ENCODE measurements around the gene SRCAP.

Gene SRCAP

GRCh38 chr16:30698816-30699614 lies at the start of gene SRCAP:
TSS of gene SRCAP (plus strand) at chr16:30699171. CDS start at chr16:30700825, 1,654 bp downstream.
- peak within 1 kb of the TSS; percentile 70 for H2AFZ ChIP-seq (ENCODE audit: low read length)
- H3K9ac ChIP-seq (ENCODE audit: low read length): peak within 1 kb of the TSS; percentile 100
- H3K4me1 ChIP-seq (ENCODE audit: low read length): peaks cover 14% of the 10 kb centered on the region
- peak within 1 kb of the TSS; percentile 97 for H3K4me3 ChIP-seq (ENCODE audit: low read length)
- no peaks in the 10 kb centered on the region for H3K9me3 ChIP-seq (replicated peaks; ENCODE audit: insufficient read depth, low read length)
- peak within 1 kb of the TSS; percentile 92 for H3K4me2 ChIP-seq (ENCODE audit: low read depth, low read length)
- peaks cover 46% of the 10 kb centered on the region for H3K79me2 ChIP-seq (ENCODE audit: low read length)
- TF ChIP-seq, protein P1, sequence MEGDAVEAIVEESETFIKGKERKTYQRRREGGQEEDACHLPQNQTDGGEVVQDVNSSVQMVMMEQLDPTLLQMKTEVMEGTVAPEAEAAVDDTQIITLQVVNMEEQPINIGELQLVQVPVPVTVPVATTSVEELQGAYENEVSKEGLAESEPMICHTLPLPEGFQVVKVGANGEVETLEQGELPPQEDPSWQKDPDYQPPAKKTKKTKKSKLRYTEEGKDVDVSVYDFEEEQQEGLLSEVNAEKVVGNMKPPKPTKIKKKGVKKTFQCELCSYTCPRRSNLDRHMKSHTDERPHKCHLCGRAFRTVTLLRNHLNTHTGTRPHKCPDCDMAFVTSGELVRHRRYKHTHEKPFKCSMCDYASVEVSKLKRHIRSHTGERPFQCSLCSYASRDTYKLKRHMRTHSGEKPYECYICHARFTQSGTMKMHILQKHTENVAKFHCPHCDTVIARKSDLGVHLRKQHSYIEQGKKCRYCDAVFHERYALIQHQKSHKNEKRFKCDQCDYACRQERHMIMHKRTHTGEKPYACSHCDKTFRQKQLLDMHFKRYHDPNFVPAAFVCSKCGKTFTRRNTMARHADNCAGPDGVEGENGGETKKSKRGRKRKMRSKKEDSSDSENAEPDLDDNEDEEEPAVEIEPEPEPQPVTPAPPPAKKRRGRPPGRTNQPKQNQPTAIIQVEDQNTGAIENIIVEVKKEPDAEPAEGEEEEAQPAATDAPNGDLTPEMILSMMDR (IDR thresholded peaks at IDR 0.05; ENCODE audit: low read length): no peak
- no peak for TF ChIP-seq EZH2 (optimal IDR thresholded peaks at IDR 0.05; ENCODE audit: low read depth, low read length)
- TF ChIP-seq EZH2phosphoT487 (IDR thresholded peaks at IDR 0.05; ENCODE audit: low read length): no peak
- H3K27me3 ChIP-seq (replicated peaks; ENCODE audit: insufficient read depth, low read length): no peaks in the 10 kb centered on the region
- no peaks in the 10 kb centered on the region for H3K9me2 ChIP-seq (replicated peaks; ENCODE audit: insufficient read depth, low read length)
- H3K36me3 ChIP-seq (replicated peaks; ENCODE audit: insufficient read depth, low read length): peaks cover 17% of the 10 kb centered on the region
- peak; percentile 83 for DNase-seq
- peaks cover 11% of the 10 kb centered on the region; the same call in 1 of the 2 replicates for H3F3A ChIP-seq (ENCODE audit: insufficient read depth, low read length)
- H3K27ac ChIP-seq (ENCODE audit: low read length): peak within 1 kb of the TSS; percentile 99
- H4K20me1 ChIP-seq (ENCODE audit: insufficient read depth, low read length): peaks cover 10% of the 10 kb centered on the region

DNA sequence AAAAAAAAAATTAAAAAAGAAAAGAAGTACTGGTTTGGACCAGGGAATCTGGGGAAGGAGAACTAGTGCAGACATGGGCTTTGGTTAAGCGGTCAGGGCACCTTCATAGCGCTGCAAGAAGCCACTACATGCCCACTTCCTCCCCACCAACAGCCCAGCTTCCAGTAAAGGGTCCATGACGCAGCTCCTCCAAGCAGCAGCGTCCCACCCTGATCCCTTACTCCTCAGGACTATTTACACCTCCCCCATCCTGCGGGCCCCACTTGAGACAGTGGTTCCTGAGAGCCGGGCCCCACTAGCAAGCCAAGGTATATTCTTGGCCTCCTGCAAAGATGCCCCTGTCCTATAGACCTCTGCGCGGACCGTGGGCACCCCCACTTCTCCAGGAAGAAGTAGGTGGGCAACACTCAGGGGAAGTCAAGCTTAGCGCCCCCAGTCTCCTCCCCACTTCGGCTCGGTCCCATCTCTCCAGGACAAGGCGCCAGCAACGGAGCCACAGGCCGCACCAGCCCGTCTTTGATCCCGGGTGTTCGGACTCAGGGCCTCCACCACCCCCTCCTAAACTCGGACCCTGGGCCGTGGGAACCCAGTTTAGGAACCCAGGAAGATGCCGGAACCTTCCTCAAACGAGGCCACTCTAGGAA lies 49.1 kb upstream of the SRCAP start:
- H3K79me2 ChIP-seq (ENCODE audit: low read length): peaks cover 20% of the 10 kb centered on the region
- no peak for DNase-seq
- H3F3A ChIP-seq (ENCODE audit: insufficient read depth, low read length): 0 out of 2 replicates have a peak, but pooled peaks cover 9% of the 10 kb centered on the region
- H3K9me2 ChIP-seq (replicated peaks; ENCODE audit: insufficient read depth, low read length): no peaks in the 10 kb centered on the region
- H3K4me2 ChIP-seq (ENCODE audit: low read depth, low read length): peak overlapping the region; percentile 75
- no peak overlapping the region for H3K9ac ChIP-seq (ENCODE audit: low read length)
- peaks cover 7% of the 10 kb centered on the region; the same call in 1 of the 2 replicates for H3K4me1 ChIP-seq (ENCODE audit: low read length)
- no peak for TF ChIP-seq EZH2phosphoT487 (IDR thresholded peaks at IDR 0.05; ENCODE audit: low read length)
- TF ChIP-seq, protein P1 (IDR thresholded peaks at IDR 0.05; ENCODE audit: low read length): no peak
- TF ChIP-seq EZH2 (optimal IDR thresholded peaks at IDR 0.05; ENCODE audit: low read depth, low read length): no peak
- H2AFZ ChIP-seq (ENCODE audit: low read length): peak overlapping the region; percentile 97
- H3K27me3 ChIP-seq (replicated peaks; ENCODE audit: insufficient read depth, low read length): no peaks in the 10 kb centered on the region
- no peaks in the 10 kb centered on the region for H4K20me1 ChIP-seq (ENCODE audit: insufficient read depth, low read length)
- H3K9me3 ChIP-seq (replicated peaks; ENCODE audit: insufficient read depth, low read length): no peaks in the 10 kb centered on the region
- H3K27ac ChIP-seq (ENCODE audit: low read length): peak overlapping the region; percentile 74; the same call in 1 of the 2 replicates
- peak overlapping the region; percentile 68 for H3K4me3 ChIP-seq (ENCODE audit: low read length)
- no peaks in the 10 kb centered on the region for H3K36me3 ChIP-seq (replicated peaks; ENCODE audit: insufficient read depth, low read length)

- peak within 1 kb of the TSS; percentile 97 for H2AFZ ChIP-seq (ENCODE audit: low read length)
- no peaks in the 10 kb centered on the region for H4K20me1 ChIP-seq (ENCODE audit: insufficient read depth, low read length)
- H3K9ac ChIP-seq (ENCODE audit: low read length): peak within 1 kb of the TSS; percentile 84
- peak; percentile 99 for DNase-seq
- H3K4me2 ChIP-seq (ENCODE audit: low read depth, low read length): peak within 1 kb of the TSS; percentile 75
- H3K27me3 ChIP-seq (replicated peaks; ENCODE audit: insufficient read depth, low read length): no peaks in the 10 kb centered on the region
- H3K36me3 ChIP-seq (replicated peaks; ENCODE audit: insufficient read depth, low read length): no peaks in the 10 kb centered on the region
- H3K79me2 ChIP-seq (ENCODE audit: low read length): peaks cover 20% of the 10 kb centered on the region
- no peaks in the 10 kb centered on the region for H3K9me2 ChIP-seq (replicated peaks; ENCODE audit: insufficient read depth, low read length)
- H3F3A ChIP-seq (ENCODE audit: insufficient read depth, low read length): 0 out of 2 replicates have a peak, but pooled peaks cover 11% of the 10 kb centered on the region
- peaks cover 7% of the 10 kb centered on the region for H3K4me1 ChIP-seq (ENCODE audit: low read length)
- H3K9me3 ChIP-seq (replicated peaks; ENCODE audit: insufficient read depth, low read length): no peaks in the 10 kb centered on the region
- H3K4me3 ChIP-seq (ENCODE audit: low read length): peak within 1 kb of the TSS; percentile 68
- TF ChIP-seq, protein P1 (IDR thresholded peaks at IDR 0.05; ENCODE audit: low read length): no peak
- TF ChIP-seq EZH2phosphoT487 (IDR thresholded peaks at IDR 0.05; ENCODE audit: low read length): no peak
- TF ChIP-seq EZH2 (optimal IDR thresholded peaks at IDR 0.05; ENCODE audit: low read depth, low read length): no peak
- peak within 1 kb of the TSS; percentile 74 for H3K27ac ChIP-seq (ENCODE audit: low read length)
Measured at GRCh38 chr16:30650369-30651123, 48.4 kb upstream of the SRCAP start, which contains the start of gene PRR14. TSS of gene PRR14 (plus strand) at chr16:30650960. CDS start at chr16:30651646, 686 bp downstream.

Measured in MM.1S (cell line).